Left colon (tissue), 2 donors: Measurements from ENCODE around the gene MAPT. TPM values are rescaled to one million over a fixed set of nuclear protein-coding genes. Genes with fewer than 3 reads are reported as not detected.

Experiments
- ATAC-seq: fragments of 200-7000 bp; cut with Tn5 transposase; one replicate; pipeline ENCODE4 v1.9.1; 2020; ENCODE audit warnings: mild to moderate bottlenecking, moderate library complexity
- DNase-seq, 2 donors: peaks; one replicate each; pipeline ENCODE4 v3.0.0-alpha.2; 2020
- intact Hi-C, 2 donors: fragments of 100-400 bp; cut with DNase I in 1 of 2; cut with micrococcal nuclease in 1 of 2; formaldehyde crosslinking; loops; one replicate each; pipeline versions ENCODE4 v1.11.2 to v1.14.0; 2022; cut with DNase I, micrococcal nuclease
- total RNA-seq, 2 donors: library from RNA; stranded (reverse); fragmentation: NEBNext Ultra II Directional; extraction: Animal tissue kit (Norgen Biotek cat#: 25700); gene quantifications; one replicate each; pipeline ENCODE4 v1.2.1, GENCODE V29; 2021
- donor health status: DM: no; HTN: no; CAD: no.
- donor health status: DM: yes; HTN: yes; CAD: no.

MAPT gene
- total RNA-seq, 2 donors from 2014 or later: 0.64 to 2.5 TPM

- ATAC-seq: no peak
- no peak for DNase-seq
- intact Hi-C loops: no loop called here
Observed at GRCh38 chr17:45962221-45962972, 68.0 kb downstream of the MAPT start.

GRCh38 chr17:45963283-45963682 lies 68.9 kb downstream of the MAPT start:
- intact Hi-C loops: no loop called here
- DNase-seq: no peak
- no peak for ATAC-seq

GRCh38 chr17:45963889-45964288 lies 69.5 kb downstream of the MAPT start:
- intact Hi-C loops: no loop called here
- DNase-seq: no peak
- ATAC-seq: no peak

- no peak for DNase-seq
- no peak for ATAC-seq
- intact Hi-C loops: no loop called here
Observed at GRCh38 chr17:45964634-45965033, 70.3 kb downstream of the MAPT start.

- intact Hi-C loops: no loop called here
- ATAC-seq (no peak), DNase-seq (no peak)
Observed at GRCh38 chr17:45965812-45966211, 71.5 kb downstream of the MAPT start.

GRCh38 chr17:45966606-45967280 lies 72.4 kb downstream of the MAPT start:
- DNase-seq: no peak
- intact Hi-C loops: no loop called here

GRCh38 chr17:45967378-45967777 lies 73.0 kb downstream of the MAPT start:
- intact Hi-C loops: no loop called here
- DNase-seq (no peak), ATAC-seq (no peak)

More at GRCh38 chr17:45966606-45967280, 72.4 kb downstream of the MAPT start:
- ATAC-seq: no peak

GRCh38 chr17:45968732-45969131 lies 74.4 kb downstream of the MAPT start:
- DNase-seq: no peak
- intact Hi-C loops: no loop called here
- ATAC-seq: no peak

- ATAC-seq (no peak), DNase-seq (no peak)
- intact Hi-C loops: no loop called here
Observed at GRCh38 chr17:45969726-45970125, 75.4 kb downstream of the MAPT start.

- DNase-seq (no peak), ATAC-seq (no peak)
- intact Hi-C loops: no loop called here
Observed at GRCh38 chr17:45970659-45971058, 76.3 kb downstream of the MAPT start.

- DNase-seq: no peak
- intact Hi-C loops: no loop called here
- ATAC-seq: no peak
Observed at GRCh38 chr17:45971698-45972141, 77.4 kb downstream of the MAPT start.

- ATAC-seq (no peak), DNase-seq (no peak)
- intact Hi-C loops: no loop called here
Observed at GRCh38 chr17:45972531-45972930, 78.2 kb downstream of the MAPT start.

- intact Hi-C loops: no loop called here
- DNase-seq: peak; percentile 44 to 60
Observed at GRCh38 chr17:45973099-45973780, 78.9 kb downstream of the MAPT start.

GRCh38 chr17:45973946-45974859 lies 79.8 kb downstream of the MAPT start:
- intact Hi-C loops: no loop called here
- ATAC-seq: no peak
- DNase-seq: no peak

More at GRCh38 chr17:45973099-45973780, 78.9 kb downstream of the MAPT start:
- peak; percentile 79 for ATAC-seq

- ATAC-seq (no peak), DNase-seq (no peak)
- intact Hi-C loops: no loop called here
Observed at GRCh38 chr17:45974916-45975630, 80.7 kb downstream of the MAPT start.

GRCh38 chr17:45975640-45976295 lies 81.4 kb downstream of the MAPT start:
- DNase-seq (no peak), ATAC-seq (no peak)
- intact Hi-C loops: no loop called here

GRCh38 chr17:45976391-45976754 lies 82.0 kb downstream of the MAPT start:
- ATAC-seq (no peak), DNase-seq (no peak)
- intact Hi-C loops: no loop called here
